Measurements from ENCODE around the gene GSX2. TPM values are rescaled to one million over a fixed set of nuclear protein-coding genes. Genes with fewer than 3 reads are reported as not detected.

GSX2 gene
- total and polyA plus RNA-seq, 2 of the 13 experiments (the other 11 are each of a cell fraction or from before 2014, with no cell fraction given) = not detected

DNA sequence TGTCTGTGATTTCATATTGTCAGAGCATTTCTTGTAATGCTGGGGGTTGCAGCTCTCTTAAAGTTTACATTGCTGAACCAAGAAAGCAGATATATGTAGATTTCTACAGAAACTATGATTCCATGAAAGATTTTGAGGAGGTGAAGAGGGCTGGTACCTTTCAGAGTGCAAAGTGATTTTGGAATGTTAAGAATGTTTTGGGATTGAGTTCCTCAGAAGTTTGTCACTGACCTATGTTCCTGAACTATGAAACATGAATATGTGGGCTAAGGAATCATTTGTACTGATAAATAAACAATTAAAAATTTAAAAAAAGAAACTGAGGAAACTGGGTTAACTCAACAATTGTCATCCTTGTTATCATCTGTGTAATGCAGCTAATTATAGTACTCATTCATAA is 23.3 kb upstream of the GSX2 start:
- DNase-seq (ENCODE audit: low spot score) (no peak), ATAC-seq (no peak), FAIRE-seq (no peak)
- H3K79me2 ChIP-seq (ENCODE audit: insufficient read depth, low read length) = no peaks in the 10 kb centered on the region
- H4K20me1 ChIP-seq (ENCODE audit: insufficient read depth, low read length) = no peaks in the 10 kb centered on the region
- CTCF ChIA-PET (ENCODE audit: low intra/inter-chr PET ratio, low total read pairs) = no interaction called here
- H3K9ac ChIP-seq (ENCODE audit: insufficient read depth, low read depth, low read length) = no peak overlapping the region
- TF ChIP-seq, protein P1, sequence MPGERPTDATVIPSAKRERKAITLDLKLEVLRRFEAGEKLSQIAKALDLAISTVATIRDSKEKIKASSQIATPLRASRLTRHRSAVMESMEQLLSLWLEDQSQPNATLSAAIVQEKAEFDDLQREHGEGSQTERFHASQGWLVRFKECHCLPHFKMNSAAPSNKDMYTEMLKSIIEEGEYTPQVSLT (CRISPR knock-in tag; IDR thresholded peaks at IDR 0.05; ENCODE audit: borderline replicate concordance, low read depth) = no peak
- no peaks in the 10 kb centered on the region for H3K9me3 ChIP-seq (ENCODE audit: low read length)
- BruUV-seq (replicated peaks) = no TSS peak
- no peak overlapping the region for H3K4me2 ChIP-seq (ENCODE audit: low read depth, low read length)
- in situ Hi-C loops (cut with HindIII; ENCODE audit: extremely low pct_ligation_motif_present, low pct_unique_long_range_greater_than_20kb) (no loop called here), intact Hi-C loops (cut with micrococcal nuclease; ENCODE audit: unreplicated experiment) (no loop called here)
- POLR2A ChIA-PET = no interaction called here
- H3K27me3 ChIP-seq (ENCODE audit: control insufficient read depth in 1 of 2, insufficient read depth in 2 of 2, low read length in 2 of 2) = no peaks in the 10 kb centered on the region
- no peak overlapping the region for H2AFZ ChIP-seq (ENCODE audit: low read length)
- no peak overlapping the region for H3K4me3 ChIP-seq (replicated peaks in 1 of 3; ENCODE audit: insufficient read depth in 1 of 3, low read depth in 2 of 3, low read length in 3 of 3)
- no peak overlapping the region for H3K27ac ChIP-seq (ENCODE audit: extremely low read length, insufficient read depth, low read length)
- no peaks in the 10 kb centered on the region for H3K36me3 ChIP-seq (replicated peaks in 1 of 2; ENCODE audit: control insufficient read depth in 1 of 2, insufficient read depth in 2 of 2, low read length in 2 of 2)
- H3K4me1 ChIP-seq (ENCODE audit: insufficient read depth, low read length) = peaks cover 8% of the 10 kb centered on the region

DNA sequence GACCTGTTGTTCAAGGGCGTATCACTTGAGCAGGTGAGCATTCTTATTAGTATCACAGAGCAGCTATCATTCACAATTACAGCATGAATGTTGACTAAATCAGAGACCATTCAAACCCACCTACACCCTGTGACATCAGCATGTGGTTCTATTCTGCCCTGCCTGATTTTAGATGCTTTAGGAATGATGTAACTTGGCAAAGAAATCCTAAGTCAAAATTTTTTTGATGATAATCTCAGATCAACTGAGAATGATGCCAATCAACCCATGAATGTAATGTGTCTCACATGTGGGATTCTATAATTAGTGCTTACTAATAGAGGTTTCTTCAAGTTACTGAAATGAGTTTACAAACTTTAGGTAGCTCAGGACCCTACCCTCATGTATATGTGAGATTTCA is 22.2 kb upstream of the GSX2 start:
- Histone ChIP-seq H3K9me3 (ENCODE audit: low read length) (no peaks in the 10 kb centered on the region), H3K36me3 (replicated peaks in 1 of 2; ENCODE audit: control insufficient read depth in 1 of 2, insufficient read depth in 2 of 2, low read length in 2 of 2) (no peaks in the 10 kb centered on the region), H3K27me3 (ENCODE audit: control insufficient read depth in 1 of 2, insufficient read depth in 2 of 2, low read length in 2 of 2) (no peaks in the 10 kb centered on the region), H3K79me2 (ENCODE audit: insufficient read depth, low read length) (no peaks in the 10 kb centered on the region), H3K4me1 (ENCODE audit: insufficient read depth, low read length) (peaks cover 19% of the 10 kb centered on the region), H2AFZ (ENCODE audit: low read length) (no peak overlapping the region), H4K20me1 (ENCODE audit: insufficient read depth, low read length) (no peaks in the 10 kb centered on the region), H3K4me2 (ENCODE audit: low read depth, low read length) (no peak overlapping the region), H3K27ac (ENCODE audit: extremely low read length, insufficient read depth, low read length) (no peak overlapping the region), H3K9ac (ENCODE audit: insufficient read depth, low read depth, low read length) (no peak overlapping the region), H3K4me3 (replicated peaks in 1 of 3; ENCODE audit: insufficient read depth in 1 of 3, low read depth in 2 of 3, low read length in 3 of 3) (no peak overlapping the region)
- no TSS peak for BruUV-seq (replicated peaks)
- no peak for ATAC-seq
- no peak for DNase-seq (ENCODE audit: low spot score)
- ChIA-PET POLR2A (no interaction called here), CTCF (ENCODE audit: low intra/inter-chr PET ratio, low total read pairs) (no interaction called here)
- no peak for FAIRE-seq
- intact Hi-C loops (cut with micrococcal nuclease; ENCODE audit: unreplicated experiment) (no loop called here), in situ Hi-C loops (cut with HindIII; ENCODE audit: extremely low pct_ligation_motif_present, low pct_unique_long_range_greater_than_20kb) (no loop called here)
- 100% methylated on average over 1 of the region's 1 CpG for WGBS (ENCODE audit: low lambda C conversion rate)
- TF ChIP-seq EEA1 (CRISPR knock-in tag; IDR thresholded peaks at IDR 0.05; ENCODE audit: borderline replicate concordance) (no peak), RXRA (CRISPR knock-in tag; IDR thresholded peaks at IDR 0.05) (no peak), ZBTB1 (CRISPR knock-in tag; IDR thresholded peaks at IDR 0.05; ENCODE audit: borderline replicate concordance) (no peak), ZNF724P (CRISPR knock-in tag; IDR thresholded peaks at IDR 0.05; ENCODE audit: borderline replicate concordance) (no peak), NFIC (IDR thresholded peaks at IDR 0.05; ENCODE audit: low read length) (no peak), ERF (CRISPR knock-in tag; IDR thresholded peaks at IDR 0.05) (no peak)
- TF ChIP-seq, protein P2, sequence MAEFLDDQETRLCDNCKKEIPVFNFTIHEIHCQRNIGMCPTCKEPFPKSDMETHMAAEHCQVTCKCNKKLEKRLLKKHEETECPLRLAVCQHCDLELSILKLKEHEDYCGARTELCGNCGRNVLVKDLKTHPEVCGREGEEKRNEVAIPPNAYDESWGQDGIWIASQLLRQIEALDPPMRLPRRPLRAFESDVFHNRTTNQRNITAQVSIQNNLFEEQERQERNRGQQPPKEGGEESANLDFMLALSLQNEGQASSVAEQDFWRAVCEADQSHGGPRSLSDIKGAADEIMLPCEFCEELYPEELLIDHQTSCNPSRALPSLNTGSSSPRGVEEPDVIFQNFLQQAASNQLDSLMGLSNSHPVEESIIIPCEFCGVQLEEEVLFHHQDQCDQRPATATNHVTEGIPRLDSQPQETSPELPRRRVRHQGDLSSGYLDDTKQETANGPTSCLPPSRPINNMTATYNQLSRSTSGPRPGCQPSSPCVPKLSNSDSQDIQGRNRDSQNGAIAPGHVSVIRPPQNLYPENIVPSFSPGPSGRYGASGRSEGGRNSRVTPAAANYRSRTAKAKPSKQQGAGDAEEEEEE (CRISPR knock-in tag; IDR thresholded peaks at IDR 0.05; ENCODE audit: borderline replicate concordance) = no peak
- TF ChIP-seq, protein P3, sequence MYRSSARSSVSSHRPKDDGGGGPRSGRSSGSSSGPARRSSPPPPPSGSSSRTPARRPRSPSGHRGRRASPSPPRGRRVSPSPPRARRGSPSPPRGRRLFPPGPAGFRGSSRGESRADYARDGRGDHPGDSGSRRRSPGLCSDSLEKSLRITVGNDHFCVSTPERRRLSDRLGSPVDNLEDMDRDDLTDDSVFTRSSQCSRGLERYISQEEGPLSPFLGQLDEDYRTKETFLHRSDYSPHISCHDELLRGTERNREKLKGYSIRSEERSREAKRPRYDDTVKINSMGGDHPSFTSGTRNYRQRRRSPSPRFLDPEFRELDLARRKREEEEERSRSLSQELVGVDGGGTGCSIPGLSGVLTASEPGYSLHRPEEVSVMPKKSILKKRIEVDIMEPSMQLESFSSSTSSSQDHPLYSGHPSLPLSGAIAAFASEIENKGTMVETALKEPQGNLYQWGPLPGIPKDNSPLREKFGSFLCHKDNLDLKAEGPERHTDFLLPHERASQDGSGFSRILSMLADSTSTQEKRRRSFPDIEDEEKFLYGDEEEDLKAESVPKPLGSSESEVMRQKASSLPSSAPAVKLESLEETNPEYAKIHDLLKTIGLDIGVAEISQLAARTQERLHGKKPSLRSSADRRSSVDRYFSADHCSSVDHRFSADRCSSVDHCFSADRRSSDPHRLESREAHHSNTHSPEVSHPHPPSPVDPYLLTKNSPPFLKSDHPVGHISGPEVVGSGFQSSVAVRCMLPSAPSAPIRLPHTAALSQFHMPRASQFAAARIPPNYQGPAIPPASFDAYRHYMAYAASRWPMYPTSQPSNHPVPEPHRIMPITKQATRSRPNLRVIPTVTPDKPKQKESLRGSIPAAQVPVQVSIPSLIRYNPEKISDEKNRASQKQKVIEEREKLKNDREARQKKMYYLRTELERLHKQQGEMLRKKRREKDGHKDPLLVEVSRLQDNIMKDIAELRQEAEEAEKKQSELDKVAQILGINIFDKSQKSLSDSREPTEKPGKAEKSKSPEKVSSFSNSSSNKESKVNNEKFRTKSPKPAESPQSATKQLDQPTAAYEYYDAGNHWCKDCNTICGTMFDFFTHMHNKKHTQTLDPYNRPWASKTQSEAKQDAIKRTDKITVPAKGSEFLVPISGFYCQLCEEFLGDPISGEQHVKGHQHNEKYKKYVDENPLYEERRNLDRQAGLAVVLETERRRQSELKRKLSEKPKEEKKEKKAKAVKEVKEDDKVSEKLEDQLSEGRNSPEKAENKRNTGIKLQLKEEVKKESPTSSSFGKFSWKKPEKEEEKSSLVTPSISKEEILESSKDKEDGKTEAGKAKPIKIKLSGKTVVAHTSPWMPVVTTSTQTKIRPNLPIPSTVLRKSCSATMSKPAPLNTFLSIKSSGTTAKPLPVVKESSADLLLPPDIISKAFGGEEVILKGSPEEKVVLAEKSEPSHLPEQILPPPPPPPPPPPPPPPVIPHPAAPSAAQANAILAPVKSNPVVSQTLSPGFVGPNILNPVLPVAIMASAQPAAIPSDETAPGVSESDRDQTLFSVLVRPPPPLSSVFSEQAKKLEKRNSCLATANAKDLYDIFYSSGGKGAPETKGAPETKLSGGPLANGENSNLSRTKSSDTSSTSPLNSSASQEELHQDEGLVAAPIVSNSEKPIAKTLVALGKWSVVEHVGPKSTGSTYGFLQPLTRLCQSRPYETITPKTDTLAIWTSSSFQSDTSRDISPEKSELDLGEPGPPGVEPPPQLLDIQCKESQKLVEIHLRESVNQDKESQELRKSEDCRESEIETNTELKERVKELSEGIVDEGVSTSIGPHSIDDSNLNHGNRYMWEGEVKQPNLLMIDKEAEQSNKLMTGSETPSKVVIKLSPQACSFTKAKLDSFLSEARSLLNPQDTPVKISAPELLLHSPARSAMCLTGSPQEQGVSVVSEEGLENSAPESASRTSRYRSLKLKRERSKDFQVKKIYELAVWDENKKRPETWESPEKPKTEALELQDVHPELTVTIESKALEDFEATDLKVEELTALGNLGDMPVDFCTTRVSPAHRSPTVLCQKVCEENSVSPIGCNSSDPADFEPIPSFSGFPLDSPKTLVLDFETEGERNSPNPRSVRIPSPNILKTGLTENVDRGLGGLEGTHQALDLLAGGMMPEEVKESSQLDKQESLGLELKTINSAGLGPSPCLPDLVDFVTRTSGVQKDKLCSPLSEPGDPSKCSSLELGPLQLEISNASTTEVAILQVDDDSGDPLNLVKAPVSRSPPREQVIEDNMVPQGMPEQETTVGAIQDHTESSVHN (CRISPR knock-in tag; IDR thresholded peaks at IDR 0.05) = no peak

Measured in HepG2 (cell line).